ENCODE data around the gene CCDC47.

DNA sequence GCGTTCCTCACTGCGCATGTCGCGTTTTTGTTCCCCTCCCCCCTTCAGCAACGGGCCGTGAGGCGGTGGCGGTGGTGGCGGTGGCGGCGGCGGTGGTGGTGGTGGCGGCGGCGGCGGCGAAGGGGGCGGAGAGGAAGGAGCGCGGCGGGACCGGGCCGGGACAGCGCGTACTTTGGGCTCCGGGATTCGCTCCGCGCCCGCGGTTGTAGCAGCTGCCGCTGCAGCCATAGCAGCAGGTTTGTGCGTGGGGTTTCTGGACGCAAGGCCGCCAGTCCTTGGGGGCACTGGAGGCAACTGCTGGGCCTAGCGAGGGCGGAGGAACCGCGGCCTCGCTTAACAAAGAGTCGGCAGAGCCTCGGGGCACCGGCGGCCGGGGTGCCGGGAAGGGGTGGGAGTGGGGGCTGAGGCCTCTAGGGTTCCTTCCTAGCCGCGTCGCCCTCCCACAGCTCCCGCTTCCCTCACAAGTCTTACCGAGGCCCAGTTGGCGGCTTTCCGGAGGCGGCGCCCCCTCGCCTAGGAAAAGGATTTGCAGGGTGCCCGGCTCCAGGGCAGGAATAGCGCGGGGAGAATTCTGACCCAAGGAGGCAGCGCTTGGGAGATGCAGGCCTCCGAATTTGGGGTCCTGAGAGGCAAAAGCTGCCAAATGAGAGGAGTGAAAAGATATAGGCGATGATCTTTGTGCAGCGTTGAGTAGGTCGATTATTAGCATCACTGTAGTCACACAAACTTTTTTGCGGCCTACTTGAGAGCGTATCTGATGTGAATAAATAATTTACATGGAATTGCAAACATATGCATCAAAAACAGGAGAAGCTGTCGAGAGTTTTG, 958 bp upstream of the CCDC47 start, which contains the start of gene DDX42:
- TF ChIP-seq, protein P1, sequence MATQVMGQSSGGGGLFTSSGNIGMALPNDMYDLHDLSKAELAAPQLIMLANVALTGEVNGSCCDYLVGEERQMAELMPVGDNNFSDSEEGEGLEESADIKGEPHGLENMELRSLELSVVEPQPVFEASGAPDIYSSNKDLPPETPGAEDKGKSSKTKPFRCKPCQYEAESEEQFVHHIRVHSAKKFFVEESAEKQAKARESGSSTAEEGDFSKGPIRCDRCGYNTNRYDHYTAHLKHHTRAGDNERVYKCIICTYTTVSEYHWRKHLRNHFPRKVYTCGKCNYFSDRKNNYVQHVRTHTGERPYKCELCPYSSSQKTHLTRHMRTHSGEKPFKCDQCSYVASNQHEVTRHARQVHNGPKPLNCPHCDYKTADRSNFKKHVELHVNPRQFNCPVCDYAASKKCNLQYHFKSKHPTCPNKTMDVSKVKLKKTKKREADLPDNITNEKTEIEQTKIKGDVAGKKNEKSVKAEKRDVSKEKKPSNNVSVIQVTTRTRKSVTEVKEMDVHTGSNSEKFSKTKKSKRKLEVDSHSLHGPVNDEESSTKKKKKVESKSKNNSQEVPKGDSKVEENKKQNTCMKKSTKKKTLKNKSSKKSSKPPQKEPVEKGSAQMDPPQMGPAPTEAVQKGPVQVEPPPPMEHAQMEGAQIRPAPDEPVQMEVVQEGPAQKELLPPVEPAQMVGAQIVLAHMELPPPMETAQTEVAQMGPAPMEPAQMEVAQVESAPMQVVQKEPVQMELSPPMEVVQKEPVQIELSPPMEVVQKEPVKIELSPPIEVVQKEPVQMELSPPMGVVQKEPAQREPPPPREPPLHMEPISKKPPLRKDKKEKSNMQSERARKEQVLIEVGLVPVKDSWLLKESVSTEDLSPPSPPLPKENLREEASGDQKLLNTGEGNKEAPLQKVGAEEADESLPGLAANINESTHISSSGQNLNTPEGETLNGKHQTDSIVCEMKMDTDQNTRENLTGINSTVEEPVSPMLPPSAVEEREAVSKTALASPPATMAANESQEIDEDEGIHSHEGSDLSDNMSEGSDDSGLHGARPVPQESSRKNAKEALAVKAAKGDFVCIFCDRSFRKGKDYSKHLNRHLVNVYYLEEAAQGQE (IDR thresholded peaks at IDR 0.05; ENCODE audit: unreplicated experiment) = no peak
- TF ChIP-seq, protein P2, sequence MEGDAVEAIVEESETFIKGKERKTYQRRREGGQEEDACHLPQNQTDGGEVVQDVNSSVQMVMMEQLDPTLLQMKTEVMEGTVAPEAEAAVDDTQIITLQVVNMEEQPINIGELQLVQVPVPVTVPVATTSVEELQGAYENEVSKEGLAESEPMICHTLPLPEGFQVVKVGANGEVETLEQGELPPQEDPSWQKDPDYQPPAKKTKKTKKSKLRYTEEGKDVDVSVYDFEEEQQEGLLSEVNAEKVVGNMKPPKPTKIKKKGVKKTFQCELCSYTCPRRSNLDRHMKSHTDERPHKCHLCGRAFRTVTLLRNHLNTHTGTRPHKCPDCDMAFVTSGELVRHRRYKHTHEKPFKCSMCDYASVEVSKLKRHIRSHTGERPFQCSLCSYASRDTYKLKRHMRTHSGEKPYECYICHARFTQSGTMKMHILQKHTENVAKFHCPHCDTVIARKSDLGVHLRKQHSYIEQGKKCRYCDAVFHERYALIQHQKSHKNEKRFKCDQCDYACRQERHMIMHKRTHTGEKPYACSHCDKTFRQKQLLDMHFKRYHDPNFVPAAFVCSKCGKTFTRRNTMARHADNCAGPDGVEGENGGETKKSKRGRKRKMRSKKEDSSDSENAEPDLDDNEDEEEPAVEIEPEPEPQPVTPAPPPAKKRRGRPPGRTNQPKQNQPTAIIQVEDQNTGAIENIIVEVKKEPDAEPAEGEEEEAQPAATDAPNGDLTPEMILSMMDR (conservative IDR thresholded peaks at IDR 0.05; ENCODE audit: low read depth in 2 of 2) = peak; percentile 18 to 24; a peak in 3 of 4 replicates
- peak; percentile 85 for TF ChIP-seq POLR2AphosphoS5 (IDR thresholded peaks at IDR 0.05; ENCODE audit: low read depth)
- TF ChIP-seq JUNB (IDR thresholded peaks at IDR 0.05; ENCODE audit: unreplicated experiment) = no peak
- TF ChIP-seq EZH2 (IDR thresholded peaks at IDR 0.05; ENCODE audit: low read depth, unreplicated experiment) = no peak
- TF ChIP-seq CREB1 (CRISPR knock-in tag; IDR thresholded peaks at IDR 0.05; ENCODE audit: low read depth) = no peak
- TF ChIP-seq EZH2phosphoT487 (IDR thresholded peaks at IDR 0.05; ENCODE audit: unreplicated experiment) = no peak
- TF ChIP-seq ZNF114 (CRISPR knock-in tag; IDR thresholded peaks at IDR 0.05) = no peak
- no peak for TF ChIP-seq STAT1 (IDR thresholded peaks at IDR 0.05; ENCODE audit: unreplicated experiment)
- no peak for TF ChIP-seq ZNF331 (CRISPR knock-in tag; IDR thresholded peaks at IDR 0.05; ENCODE audit: low read depth)
- TF ChIP-seq, protein P3, sequence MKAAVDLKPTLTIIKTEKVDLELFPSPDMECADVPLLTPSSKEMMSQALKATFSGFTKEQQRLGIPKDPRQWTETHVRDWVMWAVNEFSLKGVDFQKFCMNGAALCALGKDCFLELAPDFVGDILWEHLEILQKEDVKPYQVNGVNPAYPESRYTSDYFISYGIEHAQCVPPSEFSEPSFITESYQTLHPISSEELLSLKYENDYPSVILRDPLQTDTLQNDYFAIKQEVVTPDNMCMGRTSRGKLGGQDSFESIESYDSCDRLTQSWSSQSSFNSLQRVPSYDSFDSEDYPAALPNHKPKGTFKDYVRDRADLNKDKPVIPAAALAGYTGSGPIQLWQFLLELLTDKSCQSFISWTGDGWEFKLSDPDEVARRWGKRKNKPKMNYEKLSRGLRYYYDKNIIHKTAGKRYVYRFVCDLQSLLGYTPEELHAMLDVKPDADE (IDR thresholded peaks at IDR 0.05) = no peak
- TF ChIP-seq, protein P4, sequence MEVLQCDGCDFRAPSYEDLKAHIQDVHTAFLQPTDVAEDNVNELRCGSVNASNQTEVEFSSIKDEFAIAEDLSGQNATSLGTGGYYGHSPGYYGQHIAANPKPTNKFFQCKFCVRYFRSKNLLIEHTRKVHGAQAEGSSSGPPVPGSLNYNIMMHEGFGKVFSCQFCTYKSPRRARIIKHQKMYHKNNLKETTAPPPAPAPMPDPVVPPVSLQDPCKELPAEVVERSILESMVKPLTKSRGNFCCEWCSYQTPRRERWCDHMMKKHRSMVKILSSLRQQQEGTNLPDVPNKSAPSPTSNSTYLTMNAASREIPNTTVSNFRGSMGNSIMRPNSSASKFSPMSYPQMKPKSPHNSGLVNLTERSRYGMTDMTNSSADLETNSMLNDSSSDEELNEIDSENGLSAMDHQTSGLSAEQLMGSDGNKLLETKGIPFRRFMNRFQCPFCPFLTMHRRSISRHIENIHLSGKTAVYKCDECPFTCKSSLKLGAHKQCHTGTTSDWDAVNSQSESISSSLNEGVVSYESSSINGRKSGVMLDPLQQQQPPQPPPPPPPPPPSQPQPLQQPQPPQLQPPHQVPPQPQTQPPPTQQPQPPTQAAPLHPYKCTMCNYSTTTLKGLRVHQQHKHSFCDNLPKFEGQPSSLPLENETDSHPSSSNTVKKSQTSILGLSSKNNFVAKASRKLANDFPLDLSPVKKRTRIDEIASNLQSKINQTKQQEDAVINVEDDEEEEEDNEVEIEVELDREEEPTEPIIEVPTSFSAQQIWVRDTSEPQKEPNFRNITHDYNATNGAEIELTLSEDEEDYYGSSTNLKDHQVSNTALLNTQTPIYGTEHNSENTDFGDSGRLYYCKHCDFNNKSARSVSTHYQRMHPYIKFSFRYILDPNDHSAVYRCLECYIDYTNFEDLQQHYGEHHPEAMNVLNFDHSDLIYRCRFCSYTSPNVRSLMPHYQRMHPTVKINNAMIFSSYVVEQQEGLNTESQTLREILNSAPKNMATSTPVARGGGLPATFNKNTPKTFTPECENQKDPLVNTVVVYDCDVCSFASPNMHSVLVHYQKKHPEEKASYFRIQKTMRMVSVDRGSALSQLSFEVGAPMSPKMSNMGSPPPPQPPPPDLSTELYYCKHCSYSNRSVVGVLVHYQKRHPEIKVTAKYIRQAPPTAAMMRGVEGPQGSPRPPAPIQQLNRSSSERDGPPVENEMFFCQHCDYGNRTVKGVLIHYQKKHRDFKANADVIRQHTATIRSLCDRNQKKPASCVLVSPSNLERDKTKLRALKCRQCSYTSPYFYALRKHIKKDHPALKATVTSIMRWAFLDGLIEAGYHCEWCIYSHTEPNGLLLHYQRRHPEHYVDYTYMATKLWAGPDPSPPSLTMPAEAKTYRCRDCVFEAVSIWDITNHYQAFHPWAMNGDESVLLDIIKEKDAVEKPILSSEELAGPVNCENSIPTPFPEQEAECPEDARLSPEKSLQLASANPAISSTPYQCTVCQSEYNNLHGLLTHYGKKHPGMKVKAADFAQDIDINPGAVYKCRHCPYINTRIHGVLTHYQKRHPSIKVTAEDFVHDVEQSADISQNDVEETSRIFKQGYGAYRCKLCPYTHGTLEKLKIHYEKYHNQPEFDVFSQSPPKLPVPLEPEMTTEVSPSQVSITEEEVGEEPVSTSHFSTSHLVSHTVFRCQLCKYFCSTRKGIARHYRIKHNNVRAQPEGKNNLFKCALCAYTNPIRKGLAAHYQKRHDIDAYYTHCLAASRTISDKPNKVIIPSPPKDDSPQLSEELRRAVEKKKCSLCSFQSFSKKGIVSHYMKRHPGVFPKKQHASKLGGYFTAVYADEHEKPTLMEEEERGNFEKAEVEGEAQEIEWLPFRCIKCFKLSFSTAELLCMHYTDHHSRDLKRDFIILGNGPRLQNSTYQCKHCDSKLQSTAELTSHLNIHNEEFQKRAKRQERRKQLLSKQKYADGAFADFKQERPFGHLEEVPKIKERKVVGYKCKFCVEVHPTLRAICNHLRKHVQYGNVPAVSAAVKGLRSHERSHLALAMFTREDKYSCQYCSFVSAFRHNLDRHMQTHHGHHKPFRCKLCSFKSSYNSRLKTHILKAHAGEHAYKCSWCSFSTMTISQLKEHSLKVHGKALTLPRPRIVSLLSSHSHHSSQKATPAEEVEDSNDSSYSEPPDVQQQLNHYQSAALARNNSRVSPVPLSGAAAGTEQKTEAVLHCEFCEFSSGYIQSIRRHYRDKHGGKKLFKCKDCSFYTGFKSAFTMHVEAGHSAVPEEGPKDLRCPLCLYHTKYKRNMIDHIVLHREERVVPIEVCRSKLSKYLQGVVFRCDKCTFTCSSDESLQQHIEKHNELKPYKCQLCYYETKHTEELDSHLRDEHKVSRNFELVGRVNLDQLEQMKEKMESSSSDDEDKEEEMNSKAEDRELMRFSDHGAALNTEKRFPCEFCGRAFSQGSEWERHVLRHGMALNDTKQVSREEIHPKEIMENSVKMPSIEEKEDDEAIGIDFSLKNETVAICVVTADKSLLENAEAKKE (CRISPR knock-in tag; IDR thresholded peaks at IDR 0.05) = no peak
- no peak for TF ChIP-seq NANOG (IDR thresholded peaks at IDR 0.05; ENCODE audit: borderline replicate concordance)

All from GM23338 (cell line).